SK-N-SH treated with all-trans-retinoic acid at 6 μM for 48 hours (cell line): ENCODE data around the gene MAX.

ENCODE experiments used
- ATAC-seq: fragments of 200-7000 bp; cut with Tn5 transposase; 3 replicates; pipeline ENCODE4 v1.9.1; 2020; ENCODE audit warnings: mild to moderate bottlenecking, moderate library complexity
- ARNTL ChIP-seq: fragments of 450-650 bp; formaldehyde crosslinking; IDR thresholded peaks from 2 replicates; pipeline ENCODE4 v1.5.0; 2020; ENCODE audit warnings: low read depth, mild to moderate bottlenecking, moderate library complexity, borderline replicate concordance
- BACH2 ChIP-seq: fragments of 250-450 bp; sonication (Bioruptor Pico); IDR thresholded peaks from 2 replicates; pipeline ENCODE4 v1.9.0; 2021; ENCODE audit warnings: mild to moderate bottlenecking, borderline replicate concordance
- CSDC2 ChIP-seq: fragments of 250-450 bp; sonication (Bioruptor Pico); IDR thresholded peaks from 2 replicates; pipeline ENCODE4 v1.5.0; 2020; ENCODE audit warnings: mild to moderate bottlenecking, moderate library complexity
- ESRRG ChIP-seq: fragments of 250-450 bp; sonication (Bioruptor Pico); IDR thresholded peaks from 2 replicates; pipeline ENCODE4 v1.6.1; 2021; ENCODE audit warnings: mild to moderate bottlenecking
- GLIS3 ChIP-seq: fragments of 250-450 bp; sonication (Bioruptor Pico); IDR thresholded peaks from 2 replicates; pipeline ENCODE4 v1.5.0; 2020; ENCODE audit warnings: mild to moderate bottlenecking, moderate library complexity
- ISL1 ChIP-seq: fragments of 250-450 bp; sonication (Bioruptor Pico); IDR thresholded peaks from 2 replicates; pipeline ENCODE4 v2.1.2; 2022; ENCODE audit warnings: mild to moderate bottlenecking, moderate library complexity
- OSR1 ChIP-seq: fragments of 250-450 bp; sonication (Bioruptor Pico); IDR thresholded peaks from 2 replicates; pipeline ENCODE4 v1.8.0; 2022; ENCODE audit warnings: moderate library complexity, mild to moderate bottlenecking, inconsistent platforms
- PPARA ChIP-seq: fragments of 250-450 bp; sonication (Bioruptor Pico); IDR thresholded peaks from 2 replicates; pipeline ENCODE4 v1.5.0; 2020; ENCODE audit warnings: mild to moderate bottlenecking, borderline replicate concordance
- RARB ChIP-seq: fragments of 250-450 bp; sonication (Bioruptor Pico); IDR thresholded peaks from 2 replicates; pipeline ENCODE4 v1.8.0; 2021; ENCODE audit warnings: mild to moderate bottlenecking, moderate library complexity
- SNAI2 ChIP-seq: fragments of 250-450 bp; sonication (Bioruptor Pico); IDR thresholded peaks from 2 replicates; pipeline ENCODE4 v1.5.0; 2020; ENCODE audit warnings: mild to moderate bottlenecking, moderate library complexity
- TCF4 ChIP-seq: fragments of 250-450 bp; sonication (Bioruptor Pico); IDR thresholded peaks from 2 replicates; pipeline ENCODE4 v1.8.0; 2021; ENCODE audit warnings: mild to moderate bottlenecking, moderate library complexity, borderline replicate concordance
- TOX ChIP-seq: fragments of 250-450 bp; sonication (Bioruptor Pico); IDR thresholded peaks from 2 replicates; pipeline ENCODE4 v1.8.0; 2021; ENCODE audit warnings: mild to moderate bottlenecking, moderate library complexity, borderline replicate concordance
- ZC3H10 ChIP-seq: fragments of 250-450 bp; sonication (Bioruptor Pico); IDR thresholded peaks from 2 replicates; pipeline ENCODE4 v1.5.1; 2021; ENCODE audit warnings: mild to moderate bottlenecking, moderate library complexity
- ZFP30 ChIP-seq: fragments of 450-650 bp; formaldehyde crosslinking; IDR thresholded peaks from 2 replicates; pipeline ENCODE4 v1.5.0; 2022; ENCODE audit warnings: mild to moderate bottlenecking, moderate library complexity
- ZNF70 ChIP-seq: fragments of 450-650 bp; formaldehyde crosslinking; IDR thresholded peaks from 2 replicates; pipeline ENCODE4 v1.5.0; 2020; ENCODE audit warnings: mild to moderate bottlenecking, moderate library complexity
- ZNF8 ChIP-seq: fragments of 450-650 bp; formaldehyde crosslinking; IDR thresholded peaks from 2 replicates; pipeline ENCODE4 v1.5.0; 2020; ENCODE audit warnings: mild to moderate bottlenecking, moderate library complexity
- TF ChIP-seq, protein P1 (sequence below): fragments of 250-450 bp; sonication (Bioruptor Pico); IDR thresholded peaks from 2 replicates; pipeline ENCODE4 v1.5.1; 2020; ENCODE audit warnings: low read depth, mild to moderate bottlenecking, moderate library complexity
- TF ChIP-seq, protein P2 (sequence below): fragments of 250-450 bp; sonication (Bioruptor Pico); IDR thresholded peaks from 2 replicates; pipeline ENCODE4 v1.5.0; 2020; ENCODE audit warnings: mild to moderate bottlenecking, moderate library complexity
- TF ChIP-seq, protein P3 (sequence below): fragments of 250-450 bp; sonication (Bioruptor Pico); IDR thresholded peaks from 2 replicates; pipeline ENCODE4 v1.5.1; 2021; ENCODE audit warnings: mild to moderate bottlenecking, moderate library complexity
- TF ChIP-seq, protein P4 (sequence below): fragments of 250-450 bp; sonication (Bioruptor Pico); IDR thresholded peaks from 2 replicates; pipeline ENCODE4 v1.8.0; 2020; ENCODE audit warnings: mild to moderate bottlenecking, moderate library complexity, borderline replicate concordance

The MAX gene

DNA sequence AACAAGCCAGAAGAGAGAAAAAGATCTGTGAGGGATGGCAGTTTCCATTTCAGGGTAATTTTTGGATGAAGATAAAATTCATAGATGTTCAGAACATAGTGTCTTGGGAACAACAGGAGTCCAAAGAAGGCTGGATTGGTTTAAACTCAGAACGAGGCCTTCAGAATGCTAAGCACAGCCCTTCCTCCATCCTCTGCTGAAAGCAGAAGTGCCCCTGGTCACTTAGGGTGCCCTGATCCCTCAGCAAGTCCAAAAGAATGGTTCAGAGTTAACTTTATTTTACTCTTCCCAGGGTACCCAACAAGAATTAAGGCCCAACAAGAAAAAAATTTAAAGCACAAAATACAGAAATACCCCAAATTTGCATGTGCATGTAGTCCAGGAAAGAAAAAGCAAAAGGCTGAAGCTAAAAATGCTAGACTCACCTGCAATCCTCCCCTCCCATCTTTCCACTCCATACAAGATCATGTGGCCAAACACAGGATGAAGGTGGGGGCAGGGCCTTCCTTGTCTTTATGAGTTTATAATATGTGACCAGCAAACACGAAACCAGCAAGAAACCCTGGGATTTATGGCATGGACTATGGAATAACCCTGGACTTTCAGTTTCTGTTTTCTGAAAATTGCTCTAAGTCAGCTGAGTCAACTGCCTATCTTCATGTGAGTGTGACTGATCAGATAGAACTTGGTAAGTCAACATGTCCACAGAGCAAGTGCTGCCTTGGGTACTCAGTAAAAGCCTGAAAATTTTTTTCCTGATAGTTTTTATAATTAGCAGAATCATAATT lies 21.2 kb downstream of the MAX start:
- TF ChIP-seq, protein P1, sequence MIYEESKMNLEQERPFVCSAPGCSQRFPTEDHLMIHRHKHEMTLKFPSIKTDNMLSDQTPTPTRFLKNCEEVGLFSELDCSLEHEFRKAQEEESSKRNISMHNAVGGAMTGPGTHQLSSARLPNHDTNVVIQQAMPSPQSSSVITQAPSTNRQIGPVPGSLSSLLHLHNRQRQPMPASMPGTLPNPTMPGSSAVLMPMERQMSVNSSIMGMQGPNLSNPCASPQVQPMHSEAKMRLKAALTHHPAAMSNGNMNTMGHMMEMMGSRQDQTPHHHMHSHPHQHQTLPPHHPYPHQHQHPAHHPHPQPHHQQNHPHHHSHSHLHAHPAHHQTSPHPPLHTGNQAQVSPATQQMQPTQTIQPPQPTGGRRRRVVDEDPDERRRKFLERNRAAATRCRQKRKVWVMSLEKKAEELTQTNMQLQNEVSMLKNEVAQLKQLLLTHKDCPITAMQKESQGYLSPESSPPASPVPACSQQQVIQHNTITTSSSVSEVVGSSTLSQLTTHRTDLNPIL: no peak
- TF ChIP-seq GLIS3 (CRISPR knock-in tag) (no peak), ZNF8 (CRISPR knock-in tag) (no peak), ZNF70 (CRISPR knock-in tag) (no peak), OSR1 (CRISPR knock-in tag) (no peak), ESRRG (no peak), BACH2 (CRISPR knock-in tag) (no peak), PPARA (CRISPR knock-in tag) (no peak), RARB (CRISPR knock-in tag) (no peak), ISL1 (CRISPR knock-in tag) (no peak), TOX (CRISPR knock-in tag) (no peak), ZC3H10 (no peak), ZFP30 (CRISPR knock-in tag) (no peak), CSDC2 (CRISPR knock-in tag) (no peak), TCF4 (no peak)
- TF ChIP-seq, protein P2, sequence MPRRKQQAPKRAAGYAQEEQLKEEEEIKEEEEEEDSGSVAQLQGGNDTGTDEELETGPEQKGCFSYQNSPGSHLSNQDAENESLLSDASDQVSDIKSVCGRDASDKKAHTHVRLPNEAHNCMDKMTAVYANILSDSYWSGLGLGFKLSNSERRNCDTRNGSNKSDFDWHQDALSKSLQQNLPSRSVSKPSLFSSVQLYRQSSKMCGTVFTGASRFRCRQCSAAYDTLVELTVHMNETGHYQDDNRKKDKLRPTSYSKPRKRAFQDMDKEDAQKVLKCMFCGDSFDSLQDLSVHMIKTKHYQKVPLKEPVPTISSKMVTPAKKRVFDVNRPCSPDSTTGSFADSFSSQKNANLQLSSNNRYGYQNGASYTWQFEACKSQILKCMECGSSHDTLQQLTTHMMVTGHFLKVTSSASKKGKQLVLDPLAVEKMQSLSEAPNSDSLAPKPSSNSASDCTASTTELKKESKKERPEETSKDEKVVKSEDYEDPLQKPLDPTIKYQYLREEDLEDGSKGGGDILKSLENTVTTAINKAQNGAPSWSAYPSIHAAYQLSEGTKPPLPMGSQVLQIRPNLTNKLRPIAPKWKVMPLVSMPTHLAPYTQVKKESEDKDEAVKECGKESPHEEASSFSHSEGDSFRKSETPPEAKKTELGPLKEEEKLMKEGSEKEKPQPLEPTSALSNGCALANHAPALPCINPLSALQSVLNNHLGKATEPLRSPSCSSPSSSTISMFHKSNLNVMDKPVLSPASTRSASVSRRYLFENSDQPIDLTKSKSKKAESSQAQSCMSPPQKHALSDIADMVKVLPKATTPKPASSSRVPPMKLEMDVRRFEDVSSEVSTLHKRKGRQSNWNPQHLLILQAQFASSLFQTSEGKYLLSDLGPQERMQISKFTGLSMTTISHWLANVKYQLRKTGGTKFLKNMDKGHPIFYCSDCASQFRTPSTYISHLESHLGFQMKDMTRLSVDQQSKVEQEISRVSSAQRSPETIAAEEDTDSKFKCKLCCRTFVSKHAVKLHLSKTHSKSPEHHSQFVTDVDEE (CRISPR knock-in tag): no peak
- TF ChIP-seq, protein P3, sequence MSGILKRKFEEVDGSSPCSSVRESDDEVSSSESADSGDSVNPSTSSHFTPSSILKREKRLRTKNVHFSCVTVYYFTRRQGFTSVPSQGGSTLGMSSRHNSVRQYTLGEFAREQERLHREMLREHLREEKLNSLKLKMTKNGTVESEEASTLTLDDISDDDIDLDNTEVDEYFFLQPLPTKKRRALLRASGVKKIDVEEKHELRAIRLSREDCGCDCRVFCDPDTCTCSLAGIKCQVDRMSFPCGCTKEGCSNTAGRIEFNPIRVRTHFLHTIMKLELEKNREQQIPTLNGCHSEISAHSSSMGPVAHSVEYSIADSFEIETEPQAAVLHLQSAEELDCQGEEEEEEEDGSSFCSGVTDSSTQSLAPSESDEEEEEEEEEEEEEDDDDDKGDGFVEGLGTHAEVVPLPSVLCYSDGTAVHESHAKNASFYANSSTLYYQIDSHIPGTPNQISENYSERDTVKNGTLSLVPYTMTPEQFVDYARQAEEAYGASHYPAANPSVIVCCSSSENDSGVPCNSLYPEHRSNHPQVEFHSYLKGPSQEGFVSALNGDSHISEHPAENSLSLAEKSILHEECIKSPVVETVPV: no peak
- TF ChIP-seq, protein P4, sequence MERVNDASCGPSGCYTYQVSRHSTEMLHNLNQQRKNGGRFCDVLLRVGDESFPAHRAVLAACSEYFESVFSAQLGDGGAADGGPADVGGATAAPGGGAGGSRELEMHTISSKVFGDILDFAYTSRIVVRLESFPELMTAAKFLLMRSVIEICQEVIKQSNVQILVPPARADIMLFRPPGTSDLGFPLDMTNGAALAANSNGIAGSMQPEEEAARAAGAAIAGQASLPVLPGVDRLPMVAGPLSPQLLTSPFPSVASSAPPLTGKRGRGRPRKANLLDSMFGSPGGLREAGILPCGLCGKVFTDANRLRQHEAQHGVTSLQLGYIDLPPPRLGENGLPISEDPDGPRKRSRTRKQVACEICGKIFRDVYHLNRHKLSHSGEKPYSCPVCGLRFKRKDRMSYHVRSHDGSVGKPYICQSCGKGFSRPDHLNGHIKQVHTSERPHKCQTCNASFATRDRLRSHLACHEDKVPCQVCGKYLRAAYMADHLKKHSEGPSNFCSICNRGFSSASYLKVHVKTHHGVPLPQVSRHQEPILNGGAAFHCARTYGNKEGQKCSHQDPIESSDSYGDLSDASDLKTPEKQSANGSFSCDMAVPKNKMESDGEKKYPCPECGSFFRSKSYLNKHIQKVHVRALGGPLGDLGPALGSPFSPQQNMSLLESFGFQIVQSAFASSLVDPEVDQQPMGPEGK (CRISPR knock-in tag): no peak
- ATAC-seq: no peak

DNA sequence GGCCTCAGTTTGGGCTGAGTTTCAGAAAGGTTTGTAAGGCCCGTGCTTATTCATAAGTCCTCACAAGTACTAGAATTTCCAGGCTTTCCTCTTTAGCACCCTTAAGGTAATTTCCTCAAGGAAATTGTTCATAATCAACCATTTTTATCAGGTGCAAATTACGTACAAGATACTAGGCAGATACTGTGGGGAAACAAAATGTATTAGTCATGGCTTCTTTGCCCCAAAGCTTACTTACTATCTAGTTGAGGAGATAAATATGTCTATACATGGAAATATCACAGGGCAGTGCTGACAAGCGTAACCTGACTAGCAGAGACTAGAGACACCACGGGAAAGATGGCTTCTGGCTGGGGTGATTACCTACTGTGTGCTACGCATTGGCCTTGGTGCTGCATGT lies 22.5 kb downstream of the MAX start:
- no peak for TF ChIP-seq RARB (CRISPR knock-in tag)
- no peak for TF ChIP-seq ESRRG
- no peak for TF ChIP-seq CSDC2 (CRISPR knock-in tag)
- TF ChIP-seq, protein P3: no peak
- no peak for TF ChIP-seq ARNTL (CRISPR knock-in tag)
- TF ChIP-seq, all 23 proteins: peak for 0
- no peak for ATAC-seq

DNA sequence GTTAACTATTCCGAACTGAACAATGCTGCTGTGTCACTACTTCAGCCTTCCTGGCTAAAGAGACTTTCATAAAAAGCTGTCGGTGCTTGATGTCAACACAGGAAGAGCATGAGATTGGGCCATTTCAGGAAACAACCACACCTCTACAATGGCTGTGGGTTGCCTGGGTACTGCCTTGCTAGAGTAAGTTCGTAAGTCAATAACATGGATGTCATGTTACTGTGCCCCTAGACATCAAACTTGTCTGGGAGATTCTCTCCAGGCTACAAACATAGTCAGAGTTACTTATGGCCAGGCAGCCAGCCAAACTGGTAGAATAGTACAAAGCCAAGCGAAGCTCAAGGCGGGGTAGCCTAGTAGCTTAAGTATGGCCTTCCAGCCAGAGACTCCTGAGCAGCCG lies 23.1 kb downstream of the MAX start:
- no peak for ATAC-seq
- TF ChIP-seq ZNF8 (CRISPR knock-in tag) (no peak), ESRRG (no peak)

DNA sequence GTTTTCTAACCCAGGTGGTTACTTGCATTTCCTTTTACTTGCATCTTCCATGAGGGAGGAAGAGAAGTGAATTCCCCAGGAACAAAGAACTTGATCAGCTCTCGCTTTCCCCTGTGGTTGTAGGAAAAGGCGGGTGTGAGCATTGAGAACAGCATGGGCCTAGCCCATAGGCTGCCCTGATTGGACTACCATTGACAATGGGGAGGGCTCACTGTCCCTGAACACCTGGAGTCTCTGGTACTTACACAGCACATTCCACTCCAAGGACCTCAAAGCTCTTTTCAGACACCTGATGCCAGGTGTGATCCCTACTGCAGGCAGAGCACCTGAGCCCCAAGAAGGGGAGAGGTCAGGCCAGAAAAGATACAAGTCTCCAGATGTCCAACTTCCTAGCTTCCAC lies 25.0 kb downstream of the MAX start:
- ATAC-seq: no peak
- TF ChIP-seq RARB (CRISPR knock-in tag) (no peak), BACH2 (CRISPR knock-in tag) (no peak), TOX (CRISPR knock-in tag) (no peak), ZNF8 (CRISPR knock-in tag) (no peak), SNAI2 (CRISPR knock-in tag) (no peak), OSR1 (CRISPR knock-in tag) (no peak)
- TF ChIP-seq, protein P3: no peak
- TF ChIP-seq, protein P1: no peak
- TF ChIP-seq, protein P4 (CRISPR knock-in tag): no peak
